H1 (cell line): Measurements from ENCODE around the gene RHEX.

Experiments
- CHD1 ChIP-seq: IDR thresholded peaks from 2 replicates; pipeline ENCODE4 v1.6.1; 2012; ENCODE audit warnings: low read depth, low read length, improper control_type of control experiment
- SRF ChIP-seq: IDR thresholded peaks from 2 replicates; pipeline ENCODE4 v1.6.1; 2011; ENCODE audit warnings: mild to moderate bottlenecking, low read depth, low read length, moderate library complexity
- TF ChIP-seq, protein P1 (sequence below), 3 experiments: IDR thresholded peaks; 1 replicate in 2 of 3; 2 replicates in 1 of 3; pipeline versions ENCODE4 v1.5.1 to v1.6.1; 2011; ENCODE audit warnings: low read length in 3 of 3, mild to moderate bottlenecking in 3 of 3, inconsistent platforms in 2 of 3, low read depth in 1 of 3, moderate library complexity in 1 of 3; ENCODE audit not compliant: insufficient read depth in 1 of 3; ENCODE audit errors: control extremely low read depth in 1 of 3

DNA sequence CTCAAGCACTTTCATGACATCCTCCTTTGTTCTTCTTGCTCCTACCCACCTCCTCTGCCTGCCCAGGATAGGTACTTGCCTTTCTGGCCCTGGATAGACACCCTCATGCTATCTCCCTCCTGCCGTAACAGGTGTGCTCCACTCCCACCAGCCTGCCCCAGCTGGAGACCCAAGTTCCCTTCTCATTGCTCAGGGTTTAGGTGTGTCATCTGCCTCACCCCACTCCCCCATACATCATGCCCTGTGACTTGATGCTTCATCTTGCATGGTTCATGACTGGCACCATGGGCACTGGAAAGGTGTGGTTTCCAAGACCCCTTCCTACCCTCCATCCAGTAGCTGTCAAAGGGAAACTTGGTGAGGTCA is 5.9 kb downstream of the RHEX start:
- TF ChIP-seq SRF (no peak), CHD1 (no peak)
- TF ChIP-seq, protein P1, sequence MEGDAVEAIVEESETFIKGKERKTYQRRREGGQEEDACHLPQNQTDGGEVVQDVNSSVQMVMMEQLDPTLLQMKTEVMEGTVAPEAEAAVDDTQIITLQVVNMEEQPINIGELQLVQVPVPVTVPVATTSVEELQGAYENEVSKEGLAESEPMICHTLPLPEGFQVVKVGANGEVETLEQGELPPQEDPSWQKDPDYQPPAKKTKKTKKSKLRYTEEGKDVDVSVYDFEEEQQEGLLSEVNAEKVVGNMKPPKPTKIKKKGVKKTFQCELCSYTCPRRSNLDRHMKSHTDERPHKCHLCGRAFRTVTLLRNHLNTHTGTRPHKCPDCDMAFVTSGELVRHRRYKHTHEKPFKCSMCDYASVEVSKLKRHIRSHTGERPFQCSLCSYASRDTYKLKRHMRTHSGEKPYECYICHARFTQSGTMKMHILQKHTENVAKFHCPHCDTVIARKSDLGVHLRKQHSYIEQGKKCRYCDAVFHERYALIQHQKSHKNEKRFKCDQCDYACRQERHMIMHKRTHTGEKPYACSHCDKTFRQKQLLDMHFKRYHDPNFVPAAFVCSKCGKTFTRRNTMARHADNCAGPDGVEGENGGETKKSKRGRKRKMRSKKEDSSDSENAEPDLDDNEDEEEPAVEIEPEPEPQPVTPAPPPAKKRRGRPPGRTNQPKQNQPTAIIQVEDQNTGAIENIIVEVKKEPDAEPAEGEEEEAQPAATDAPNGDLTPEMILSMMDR (IDR thresholded peaks at IDR 0.05; ENCODE audit: control extremely low read depth in 1 of 3, insufficient read depth in 1 of 3, low read depth in 1 of 3, low read length in 3 of 3): no peak
